ENCODE results near the gene PYGM. TPM values are rescaled to one million over a fixed set of nuclear protein-coding genes. Genes with fewer than 3 reads are reported as not detected.

The PYGM gene
- total and polyA plus RNA-seq, 2 of the 13 experiments (the other 11 are each of a cell fraction or from before 2014, with no cell fraction given): 0.11 to 0.12 TPM

DNA sequence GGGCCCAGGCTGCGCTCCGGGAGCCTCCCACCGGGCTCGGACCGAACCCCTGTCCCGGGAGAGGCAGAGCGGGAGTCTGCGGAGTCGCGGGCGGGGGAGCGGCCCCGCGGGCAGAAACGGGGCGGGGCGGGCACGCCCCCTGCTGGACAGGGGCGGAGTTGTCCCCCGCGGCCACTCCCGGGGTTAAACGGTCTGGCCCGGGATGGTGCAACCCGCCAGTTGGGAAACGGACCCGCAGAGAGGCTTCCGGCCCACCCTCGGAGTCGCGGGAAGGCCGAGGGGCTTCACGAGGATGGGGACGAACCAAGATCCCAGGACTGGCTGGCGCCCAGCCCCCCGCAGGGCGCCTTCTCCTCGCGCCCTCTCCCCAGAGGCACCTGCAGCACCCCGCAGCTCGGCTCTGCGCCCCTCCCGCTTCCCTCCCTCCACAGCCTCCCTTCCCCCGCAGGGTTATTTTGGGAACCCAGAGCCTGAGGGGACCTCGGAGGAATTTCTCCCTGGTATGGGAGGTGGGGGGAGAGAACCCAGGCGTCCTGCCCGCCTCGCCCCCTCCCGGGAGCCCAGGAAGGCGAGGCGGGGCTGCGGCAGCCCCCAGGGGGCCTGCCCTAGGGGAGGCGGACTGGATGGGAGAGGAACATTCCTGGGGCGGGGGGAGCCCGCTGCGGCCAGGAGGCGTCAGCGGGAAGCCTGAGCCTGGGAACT, 16.7 kb downstream of the PYGM start (continued):
- TF ChIP-seq ZNF350 (CRISPR knock-in tag; IDR thresholded peaks at IDR 0.05; ENCODE audit: borderline replicate concordance, low read depth) (no peak), STAT5B (CRISPR knock-in tag; IDR thresholded peaks at IDR 0.05) (no peak), ZNF496 (CRISPR knock-in tag; IDR thresholded peaks at IDR 0.05; ENCODE audit: insufficient replicate concordance) (no peak), ERF (CRISPR knock-in tag; IDR thresholded peaks at IDR 0.05) (peak; percentile 63; the same call in 1 of the 2 replicates), SP5 (CRISPR knock-in tag; IDR thresholded peaks at IDR 0.05; ENCODE audit: borderline replicate concordance, low read depth) (0 out of 2 replicates have a peak, but pooled peaks have one; percentile 25), FOXJ3 (CRISPR knock-in tag; IDR thresholded peaks at IDR 0.05; ENCODE audit: borderline replicate concordance) (no peak), ZNF235 (CRISPR knock-in tag; IDR thresholded peaks at IDR 0.05; ENCODE audit: borderline replicate concordance) (no peak), ARNTL (CRISPR knock-in tag; IDR thresholded peaks at IDR 0.05) (no peak), ZNF225 (CRISPR knock-in tag; IDR thresholded peaks at IDR 0.05) (no peak), ZNF256 (CRISPR knock-in tag; conservative IDR thresholded peaks at IDR 0.05) (no peak), ZNF776 (CRISPR knock-in tag; IDR thresholded peaks at IDR 0.05) (no peak), ZMAT3 (CRISPR knock-in tag; conservative IDR thresholded peaks at IDR 0.05) (no peak), PHF21A (CRISPR knock-in tag; IDR thresholded peaks at IDR 0.05) (no peak), KMT2A (CRISPR knock-in tag; IDR thresholded peaks at IDR 0.05) (no peak), PHB2 (IDR thresholded peaks at IDR 0.05; ENCODE audit: partially characterized antibody) (no peak), NONO (IDR thresholded peaks at IDR 0.05) (no peak), NONO (CRISPR knock-in tag; conservative IDR thresholded peaks at IDR 0.05) (no peak)
- TF ChIP-seq, protein P1, sequence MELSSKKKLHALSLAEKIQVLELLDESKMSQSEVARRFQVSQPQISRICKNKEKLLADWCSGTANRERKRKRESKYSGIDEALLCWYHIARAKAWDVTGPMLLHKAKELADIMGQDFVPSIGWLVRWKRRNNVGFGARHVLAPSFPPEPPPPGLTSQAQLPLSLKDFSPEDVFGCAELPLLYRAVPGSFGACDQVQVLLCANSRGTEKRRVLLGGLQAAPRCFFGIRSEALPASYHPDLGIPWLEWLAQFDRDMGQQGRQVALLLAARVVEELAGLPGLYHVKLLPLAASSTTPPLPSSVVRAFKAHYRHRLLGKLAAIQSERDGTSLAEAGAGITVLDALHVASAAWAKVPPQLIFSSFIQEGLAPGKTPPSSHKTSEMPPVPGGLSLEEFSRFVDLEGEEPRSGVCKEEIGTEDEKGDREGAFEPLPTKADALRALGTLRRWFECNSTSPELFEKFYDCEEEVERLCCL (CRISPR knock-in tag; IDR thresholded peaks at IDR 0.05; ENCODE audit: borderline replicate concordance): no peak
- TF ChIP-seq, protein P2, sequence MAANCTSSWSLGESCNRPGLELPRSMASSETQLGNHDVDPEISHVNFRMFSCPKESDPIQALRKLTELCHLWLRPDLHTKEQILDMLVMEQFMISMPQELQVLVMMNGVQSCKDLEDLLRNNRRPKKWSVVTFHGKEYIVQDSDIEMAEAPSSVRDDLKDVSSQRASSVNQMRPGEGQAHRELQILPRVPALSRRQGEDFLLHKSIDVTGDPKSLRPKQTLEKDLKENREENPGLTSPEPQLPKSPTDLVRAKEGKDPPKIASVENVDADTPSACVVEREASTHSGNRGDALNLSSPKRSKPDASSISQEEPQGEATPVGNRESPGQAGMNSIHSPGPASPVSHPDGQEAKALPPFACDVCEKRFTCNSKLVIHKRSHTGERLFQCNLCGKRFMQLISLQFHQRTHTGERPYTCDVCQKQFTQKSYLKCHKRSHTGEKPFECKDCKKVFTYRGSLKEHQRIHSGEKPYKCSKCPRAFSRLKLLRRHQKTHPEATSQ (CRISPR knock-in tag; IDR thresholded peaks at IDR 0.05; ENCODE audit: borderline replicate concordance): no peak
- TF ChIP-seq, protein P3, sequence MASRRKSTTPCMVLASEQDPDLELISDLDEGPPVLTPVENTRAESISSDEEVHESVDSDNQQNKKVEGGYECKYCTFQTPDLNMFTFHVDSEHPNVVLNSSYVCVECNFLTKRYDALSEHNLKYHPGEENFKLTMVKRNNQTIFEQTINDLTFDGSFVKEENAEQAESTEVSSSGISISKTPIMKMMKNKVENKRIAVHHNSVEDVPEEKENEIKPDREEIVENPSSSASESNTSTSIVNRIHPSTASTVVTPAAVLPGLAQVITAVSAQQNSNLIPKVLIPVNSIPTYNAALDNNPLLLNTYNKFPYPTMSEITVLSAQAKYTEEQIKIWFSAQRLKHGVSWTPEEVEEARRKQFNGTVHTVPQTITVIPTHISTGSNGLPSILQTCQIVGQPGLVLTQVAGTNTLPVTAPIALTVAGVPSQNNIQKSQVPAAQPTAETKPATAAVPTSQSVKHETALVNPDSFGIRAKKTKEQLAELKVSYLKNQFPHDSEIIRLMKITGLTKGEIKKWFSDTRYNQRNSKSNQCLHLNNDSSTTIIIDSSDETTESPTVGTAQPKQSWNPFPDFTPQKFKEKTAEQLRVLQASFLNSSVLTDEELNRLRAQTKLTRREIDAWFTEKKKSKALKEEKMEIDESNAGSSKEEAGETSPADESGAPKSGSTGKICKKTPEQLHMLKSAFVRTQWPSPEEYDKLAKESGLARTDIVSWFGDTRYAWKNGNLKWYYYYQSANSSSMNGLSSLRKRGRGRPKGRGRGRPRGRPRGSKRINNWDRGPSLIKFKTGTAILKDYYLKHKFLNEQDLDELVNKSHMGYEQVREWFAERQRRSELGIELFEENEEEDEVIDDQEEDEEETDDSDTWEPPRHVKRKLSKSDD (CRISPR knock-in tag; IDR thresholded peaks at IDR 0.05; ENCODE audit: low read depth): no peak
- TF ChIP-seq, protein P4, sequence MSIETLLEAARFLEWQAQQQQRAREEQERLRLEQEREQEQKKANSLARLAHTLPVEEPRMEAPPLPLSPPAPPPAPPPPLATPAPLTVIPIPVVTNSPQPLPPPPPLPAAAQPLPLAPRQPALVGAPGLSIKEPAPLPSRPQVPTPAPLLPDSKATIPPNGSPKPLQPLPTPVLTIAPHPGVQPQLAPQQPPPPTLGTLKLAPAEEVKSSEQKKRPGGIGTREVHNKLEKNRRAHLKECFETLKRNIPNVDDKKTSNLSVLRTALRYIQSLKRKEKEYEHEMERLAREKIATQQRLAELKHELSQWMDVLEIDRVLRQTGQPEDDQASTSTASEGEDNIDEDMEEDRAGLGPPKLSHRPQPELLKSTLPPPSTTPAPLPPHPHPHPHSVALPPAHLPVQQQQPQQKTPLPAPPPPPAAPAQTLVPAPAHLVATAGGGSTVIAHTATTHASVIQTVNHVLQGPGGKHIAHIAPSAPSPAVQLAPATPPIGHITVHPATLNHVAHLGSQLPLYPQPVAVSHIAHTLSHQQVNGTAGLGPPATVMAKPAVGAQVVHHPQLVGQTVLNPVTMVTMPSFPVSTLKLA (IDR thresholded peaks at IDR 0.05): no peak
- TF ChIP-seq, protein P5, sequence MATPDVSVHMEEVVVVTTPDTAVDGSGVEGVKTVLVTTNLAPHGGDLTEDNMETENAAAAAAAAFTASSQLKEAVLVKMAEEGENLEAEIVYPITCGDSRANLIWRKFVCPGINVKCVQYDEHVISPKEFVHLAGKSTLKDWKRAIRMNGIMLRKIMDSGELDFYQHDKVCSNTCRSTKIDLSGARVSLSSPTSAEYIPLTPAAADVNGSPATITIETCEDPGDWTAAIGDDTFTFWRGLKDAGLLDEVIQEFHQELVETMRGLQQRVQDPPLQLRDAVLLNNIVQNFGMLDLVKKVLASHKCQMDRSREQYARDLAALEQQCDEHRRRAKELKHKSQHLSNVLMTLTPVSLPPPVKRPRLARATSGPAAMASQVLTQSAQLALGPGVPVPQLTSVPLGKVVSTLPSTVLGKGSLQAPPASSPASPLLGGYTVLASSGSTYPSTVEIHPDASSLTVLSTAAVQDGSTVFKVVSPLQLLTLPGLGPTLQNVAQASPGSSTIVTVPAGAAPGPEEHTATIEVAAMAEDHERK (CRISPR knock-in tag; IDR thresholded peaks at IDR 0.05; ENCODE audit: low read depth): no peak

All from HepG2 (cell line).